Natural killer cell treated with Interleukin-12 subunit alpha and Interleukin-12 subunit beta and Interleukin-15 and Interleukin-18, amount 100 ng/mL, for 72 hours (primary cell): Measurements from ENCODE around the gene ARVCF. TPM values are rescaled to one million over a fixed set of nuclear protein-coding genes. Genes with fewer than 3 reads are reported as not detected.
A peak's percentile ranks its signal among the peaks of the same experiment; 100 is the strongest.

Experiments used
- ATAC-seq, 2 donors: fragments of 150-1000 bp; cut with Tn5 transposase in 1 of 2; sonication (Bioruptor Pico), chemical (Tn5 transposase) in 1 of 2; 2 replicates each; pipeline ENCODE4 v1.10.0; 2021
- DNase-seq: peaks from one replicate; pipeline ENCODE4 v3.0.0; 2022; ENCODE audit warnings: low spot score
- H3K27ac Mint-ChIP-seq, 2 donors: 1 replicate in 1 of 2; 2 replicates in 1 of 2; pipeline ENCODE4 v1.8.0; 2022; ENCODE audit warnings: mixed read lengths in 2 of 2, mild to moderate bottlenecking in 1 of 2, moderate library complexity in 1 of 2
- H3K27me3 Mint-ChIP-seq, 2 donors: 1 replicate in 1 of 2; 2 replicates in 1 of 2; pipeline ENCODE4 v1.8.0; 2022; ENCODE audit warnings: mixed read lengths in 2 of 2
- H3K36me3 Mint-ChIP-seq: one replicate; pipeline ENCODE4 v1.8.0; 2022; ENCODE audit warnings: mixed read lengths
- H3K4me1 Mint-ChIP-seq, 2 donors: 1 replicate in 1 of 2; 2 replicates in 1 of 2; pipeline ENCODE4 v1.8.0; 2022; ENCODE audit warnings: low read depth in 2 of 2, mixed read lengths in 2 of 2, mild to moderate bottlenecking in 1 of 2
- H3K4me3 Mint-ChIP-seq: one replicate; pipeline ENCODE4 v1.8.0; 2022; ENCODE audit warnings: mixed read lengths
- H3K9me3 Mint-ChIP-seq: 2 replicates; pipeline ENCODE4 v1.8.0; 2022; ENCODE audit warnings: mixed read lengths
- total RNA-seq, 2 donors: library from RNA; stranded (reverse); gene quantifications; one replicate each; pipeline ENCODE4 v1.2.3, GENCODE V29; 2022

The ARVCF gene
- total RNA-seq, 2 donors from 2014 or later, result 3.7 to 3.8 TPM

DNA sequence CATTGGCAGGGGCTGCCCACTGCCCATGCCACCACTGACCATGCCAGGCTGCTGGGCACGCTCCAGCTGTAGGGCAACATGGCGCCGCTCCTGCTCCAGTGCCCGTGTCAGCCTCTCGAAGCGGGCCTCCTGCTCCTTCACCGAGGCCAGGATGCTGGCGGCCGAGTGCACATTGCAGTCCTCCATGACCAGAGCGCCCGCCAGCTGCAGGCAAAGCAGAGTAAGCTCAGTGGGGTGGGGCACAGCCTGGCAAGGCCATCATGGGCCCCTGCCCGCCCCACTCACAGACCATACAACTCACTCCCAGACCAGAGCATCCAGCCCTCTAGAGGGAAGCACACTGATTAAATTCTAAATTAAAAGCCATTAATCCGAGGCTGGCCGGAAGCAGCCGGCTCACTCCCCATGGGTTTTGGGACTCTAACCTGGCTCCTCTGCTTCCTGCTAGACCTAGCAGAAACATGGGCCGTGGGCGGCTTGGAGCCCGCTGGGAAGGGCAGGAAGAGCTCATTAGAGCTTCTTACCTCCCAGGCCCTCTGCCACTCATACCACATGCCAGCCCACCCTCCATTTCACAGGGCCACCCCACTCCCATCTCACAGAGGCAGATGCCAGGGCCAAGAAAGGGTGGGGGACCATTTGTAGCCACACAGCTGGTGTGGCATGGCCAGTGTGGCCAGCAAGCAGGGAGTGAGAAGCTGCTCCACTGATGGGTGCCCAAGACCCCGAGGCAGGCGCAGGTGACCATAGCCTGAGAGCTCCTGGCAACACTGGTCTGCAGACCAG lies 25.8 kb downstream of the ARVCF start:
- no peak for DNase-seq
- H3K4me1 Mint-ChIP-seq, result peaks cover 0 to 5% of the 10 kb centered on the region in 2 donors
- no peaks in the 10 kb centered on the region for H3K36me3 Mint-ChIP-seq
- H3K27me3 Mint-ChIP-seq, result no peaks in the 10 kb centered on the region
- no peak for ATAC-seq
- H3K9me3 Mint-ChIP-seq, result no peaks in the 10 kb centered on the region
- no peak overlapping the region for H3K4me3 Mint-ChIP-seq
- no peak overlapping the region for H3K27ac Mint-ChIP-seq

GRCh38 chr22:19990188-19990587 lies 26.4 kb downstream of the ARVCF start:
- H3K4me3 Mint-ChIP-seq, result no peak overlapping the region

GRCh38 chr22:19989725-19990067 lies 26.9 kb downstream of the ARVCF start:
- Mint-ChIP-seq H3K27me3 (no peaks in the 10 kb centered on the region), H3K4me3 (no peak overlapping the region)
- no peak for DNase-seq

More at GRCh38 chr22:19990188-19990587, 26.4 kb downstream of the ARVCF start:
- Mint-ChIP-seq H3K36me3 (no peaks in the 10 kb centered on the region), H3K27me3 (no peaks in the 10 kb centered on the region), H3K9me3 (no peaks in the 10 kb centered on the region), H3K4me1 (peaks cover 0 to 7% of the 10 kb centered on the region in 2 donors), H3K27ac (no peak overlapping the region)
- DNase-seq (no peak), ATAC-seq (no peak)

DNA sequence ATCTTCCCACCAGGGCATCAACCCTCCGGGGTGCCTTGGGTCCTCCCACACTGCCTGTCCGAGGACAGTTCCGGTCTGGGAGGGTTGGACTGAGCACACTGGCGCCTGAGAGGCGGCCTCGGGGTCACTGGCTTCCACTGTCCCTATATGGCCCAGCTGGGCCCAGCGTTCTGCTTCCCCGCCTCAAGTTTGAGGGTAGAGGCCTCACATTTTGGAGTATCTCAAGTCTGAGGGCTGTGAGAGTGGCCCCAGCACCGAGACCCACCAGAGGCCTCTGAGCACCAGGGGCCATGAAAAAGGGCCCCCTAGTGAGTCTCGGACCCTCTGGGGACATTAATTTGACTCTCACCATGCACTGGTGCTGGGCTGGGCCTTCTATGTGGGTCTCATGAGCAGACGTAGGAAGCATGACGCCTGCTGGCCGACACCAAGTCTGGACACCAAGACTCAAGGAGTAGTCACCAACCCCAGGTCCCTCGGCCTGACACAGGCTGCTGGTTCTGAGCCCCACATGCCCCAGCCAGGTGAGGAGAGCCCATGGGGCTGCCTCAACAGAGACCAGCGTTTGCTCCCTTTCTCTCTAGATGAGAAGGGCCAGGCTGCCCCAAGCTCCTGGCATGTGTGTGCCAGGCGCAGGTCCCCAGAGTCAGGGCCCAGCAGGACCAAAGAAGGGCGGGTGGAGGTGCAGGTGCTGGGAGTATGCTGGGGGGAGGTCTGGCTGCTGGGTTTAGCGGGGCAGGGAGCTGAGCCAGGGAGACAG lies 27.5 kb downstream of the ARVCF start:
- H3K36me3 Mint-ChIP-seq, result no peaks in the 10 kb centered on the region
- peaks cover 0 to 7% of the 10 kb centered on the region in 2 donors for H3K4me1 Mint-ChIP-seq
- no peaks in the 10 kb centered on the region for H3K9me3 Mint-ChIP-seq

More at GRCh38 chr22:19989725-19990067, 26.9 kb downstream of the ARVCF start:
- ATAC-seq, result no peak
- no peak overlapping the region for H3K27ac Mint-ChIP-seq
- no peaks in the 10 kb centered on the region for H3K9me3 Mint-ChIP-seq
- H3K36me3 Mint-ChIP-seq, result no peaks in the 10 kb centered on the region
- H3K4me1 Mint-ChIP-seq, result peaks cover 0 to 7% of the 10 kb centered on the region in 2 donors

GRCh38 chr22:19988331-19988808 lies 28.3 kb downstream of the ARVCF start:
- Mint-ChIP-seq H3K4me3 (peak overlapping the region; percentile 34), H3K4me1 (peaks cover 0 to 7% of the 10 kb centered on the region in 2 donors), H3K27me3 (no peaks in the 10 kb centered on the region), H3K9me3 (no peaks in the 10 kb centered on the region), H3K36me3 (no peaks in the 10 kb centered on the region), H3K27ac (no peak overlapping the region)
- no peak for ATAC-seq
- DNase-seq, result no peak

More for the DNA sequence above, 27.5 kb downstream of the ARVCF start:
- Mint-ChIP-seq H3K4me3 (no peak overlapping the region), H3K27me3 (no peaks in the 10 kb centered on the region), H3K27ac (no peak overlapping the region)
- DNase-seq (no peak), ATAC-seq (no peak)

- no peak overlapping the region for H3K27ac Mint-ChIP-seq
- H3K27me3 Mint-ChIP-seq, result no peaks in the 10 kb centered on the region
- peak overlapping the region; percentile 34 for H3K4me3 Mint-ChIP-seq
- no peaks in the 10 kb centered on the region for H3K36me3 Mint-ChIP-seq
- DNase-seq (no peak), ATAC-seq (no peak)
- no peaks in the 10 kb centered on the region for H3K9me3 Mint-ChIP-seq
- peaks cover 0 to 7% of the 10 kb centered on the region in 2 donors for H3K4me1 Mint-ChIP-seq
These were observed 29.0 kb downstream of the ARVCF start for GRCh38 chr22:19987394-19988306.

GRCh38 chr22:19986410-19987341 lies 29.9 kb downstream of the ARVCF start:
- Mint-ChIP-seq H3K27me3 (no peaks in the 10 kb centered on the region), H3K27ac (no peak overlapping the region), H3K9me3 (no peaks in the 10 kb centered on the region), H3K4me1 (peaks cover 0 to 7% of the 10 kb centered on the region in 2 donors), H3K4me3 (no peak overlapping the region), H3K36me3 (no peaks in the 10 kb centered on the region)
- peak; percentile 87 for DNase-seq
- peak; percentile 90 to 94 for ATAC-seq

- no peaks in the 10 kb centered on the region for H3K27me3 Mint-ChIP-seq
- no peak for DNase-seq
- H3K4me3 Mint-ChIP-seq, result no peak overlapping the region
- H3K27ac Mint-ChIP-seq, result no peak overlapping the region
- ATAC-seq, result no peak
- H3K36me3 Mint-ChIP-seq, result no peaks in the 10 kb centered on the region
- H3K4me1 Mint-ChIP-seq, result peaks cover 0 to 7% of the 10 kb centered on the region in 2 donors
- H3K9me3 Mint-ChIP-seq, result no peaks in the 10 kb centered on the region
These were observed 30.6 kb downstream of the ARVCF start for GRCh38 chr22:19986011-19986409.

DNA sequence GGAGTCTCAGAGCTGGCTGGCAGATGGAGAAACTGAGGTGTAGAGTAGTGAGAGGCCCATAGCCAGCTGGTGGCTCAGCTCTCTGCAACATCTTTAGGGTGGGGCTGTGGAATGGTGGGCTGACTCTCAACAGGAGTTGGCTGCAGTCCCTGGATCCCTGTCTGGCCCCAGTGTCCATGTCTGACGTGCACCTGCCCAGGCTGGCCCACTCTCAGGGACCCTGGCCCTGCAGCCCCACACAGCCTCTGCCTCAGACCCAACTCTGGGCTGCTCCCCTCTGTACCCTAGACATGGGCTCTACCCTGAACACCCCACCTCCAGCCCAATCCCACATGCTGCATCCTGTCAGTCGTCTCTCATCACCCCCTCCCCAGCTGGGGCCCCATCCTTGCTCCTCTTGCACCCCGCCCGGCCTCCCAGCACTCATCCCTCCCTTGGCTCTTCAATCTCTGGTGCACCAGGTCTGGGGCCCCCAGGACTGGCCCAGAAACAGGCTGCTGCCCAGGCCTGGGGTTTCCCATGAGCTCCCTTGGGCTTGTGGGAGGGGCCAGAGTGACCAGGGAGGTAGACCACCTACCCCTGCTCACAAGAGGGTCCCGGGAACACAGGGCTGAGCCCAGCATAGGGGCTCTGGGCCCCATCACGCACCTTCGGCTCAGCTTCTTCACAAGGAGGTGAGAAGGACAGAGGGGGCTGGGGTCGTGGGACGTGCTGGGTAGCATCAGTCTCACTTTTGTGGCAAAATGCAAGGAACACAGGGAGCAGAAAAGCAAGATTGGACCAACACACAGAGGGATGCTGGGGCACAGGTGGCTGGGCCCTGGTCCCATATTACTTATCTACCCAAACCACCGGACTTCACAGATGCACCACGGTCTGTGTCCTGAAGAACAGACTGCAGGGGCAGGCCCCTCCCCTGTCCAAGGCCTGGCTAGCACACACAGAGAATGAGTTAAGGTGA lies 31.5 kb downstream of the ARVCF start:
- Mint-ChIP-seq H3K9me3 (no peaks in the 10 kb centered on the region), H3K4me1 (peaks cover 0 to 7% of the 10 kb centered on the region in 2 donors), H3K27me3 (no peaks in the 10 kb centered on the region), H3K27ac (no peak overlapping the region), H3K4me3 (peak overlapping the region; percentile 41), H3K36me3 (no peaks in the 10 kb centered on the region)
- no peak for ATAC-seq
- DNase-seq, result no peak

DNA sequence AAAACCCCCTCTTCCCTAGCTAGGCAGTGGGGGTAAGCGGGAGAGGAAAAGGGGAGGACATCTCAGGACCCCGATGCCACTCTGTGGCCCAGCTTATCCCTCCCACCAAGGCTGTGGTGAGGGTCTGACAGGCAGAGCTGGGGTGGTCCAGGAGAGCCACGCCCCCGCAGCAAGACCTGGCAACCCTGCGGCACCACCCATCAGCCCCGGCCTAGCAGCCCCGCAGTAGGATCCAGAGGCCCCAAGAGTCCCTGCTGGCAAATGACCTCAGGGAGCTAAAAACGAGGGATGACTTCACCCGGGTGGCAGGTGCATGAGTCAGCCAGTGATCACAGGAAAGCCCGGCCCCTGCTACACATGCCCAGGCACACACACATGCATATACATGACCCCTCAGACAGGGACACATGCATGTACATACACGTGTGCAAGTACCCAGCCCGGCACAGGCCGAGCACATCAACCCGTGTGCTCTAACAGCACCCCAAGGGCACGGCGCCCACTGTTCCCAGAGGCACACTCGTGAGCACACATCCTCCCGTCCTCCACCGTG lies 32.3 kb downstream of the ARVCF start:
- H3K9me3 Mint-ChIP-seq, result no peaks in the 10 kb centered on the region
- H3K4me1 Mint-ChIP-seq, result peaks cover 0 to 7% of the 10 kb centered on the region in 2 donors
- DNase-seq (no peak), ATAC-seq (no peak)
- H3K4me3 Mint-ChIP-seq, result no peak overlapping the region
- no peak overlapping the region for H3K27ac Mint-ChIP-seq
- no peaks in the 10 kb centered on the region for H3K27me3 Mint-ChIP-seq
- no peaks in the 10 kb centered on the region for H3K36me3 Mint-ChIP-seq

- Mint-ChIP-seq H3K9me3 (no peaks in the 10 kb centered on the region), H3K27ac (no peak overlapping the region), H3K36me3 (no peaks in the 10 kb centered on the region), H3K4me3 (no peak overlapping the region), H3K4me1 (peaks cover 0 to 7% of the 10 kb centered on the region in 2 donors), H3K27me3 (no peaks in the 10 kb centered on the region)
- DNase-seq (no peak), ATAC-seq (no peak)
These were observed 32.9 kb downstream of the ARVCF start for GRCh38 chr22:19983741-19984140.
